Hepatocyte (in vitro differentiated cells): ENCODE data around the gene NAP1L1.

Source experiments
- CTCF ChIP-seq: fragments of 200-600 bp; sonication (generic); IDR thresholded peaks from 2 replicates; pipeline ENCODE4 v1.5.1; 2016; ENCODE audit warnings: antibody characterized with exemption, mild to moderate bottlenecking; ENCODE audit not compliant: poor library complexity
- EZH2 ChIP-seq: fragments of 200-600 bp; sonication (generic); IDR thresholded peaks from 2 replicates; pipeline ENCODE4 v1.6.1; 2016; ENCODE audit warnings: antibody characterized with exemption, mild to moderate bottlenecking, borderline replicate concordance
- EZH2phosphoT487 ChIP-seq: fragments of 200-600 bp; sonication (generic); IDR thresholded peaks from one replicate; pipeline ENCODE4 v1.6.1; 2018; ENCODE audit warnings: antibody characterized with exemption, mild to moderate bottlenecking, low read depth, moderate library complexity; ENCODE audit not compliant: unreplicated experiment, severe bottlenecking

- no peak for TF ChIP-seq CTCF
- no peak for TF ChIP-seq EZH2
- TF ChIP-seq EZH2phosphoT487 = no peak
These were observed 57.8 kb downstream of the NAP1L1 start for GRCh38 chr12:76026643-76027063.
